IMR-90 (cell line): ENCODE measurements around the gene FGD3. TPM values are rescaled to one million over a fixed set of nuclear protein-coding genes. Genes with fewer than 3 reads are reported as not detected.

Experiments used
- ATAC-seq: fragments of 200-7000 bp; cut with Tn5 transposase; 2 replicates; pipeline ENCODE4 v1.9.1; 2020; ENCODE audit warnings: low read depth, mild to moderate bottlenecking, moderate library complexity
- BruUV-seq: library from RNA; stranded (reverse); fragments of 400-500 nt; replicated peaks from 2 replicates; lab custom pipeline; 2021; lab: Mats Ljungman, UMichigan
- CTCF ChIA-PET: fragments of 300-600 bp; formaldehyde crosslinking; extraction: SDS; loops from one replicate; lab custom pipeline; 2021; ENCODE audit warnings: antibody characterized with exemption; lab: Yijun Ruan, JAX
- POLR2A ChIA-PET: fragments of 300-600 bp; sonication (Branson Sonifier 250); formaldehyde crosslinking; loops from one replicate; lab custom pipeline; 2022; ENCODE audit warnings: antibody characterized with exemption; ENCODE audit not compliant: unreplicated experiment; lab: Charles Lee
- DNase-seq: peaks from one replicate; pipeline ENCODE4 v3.0.0; 2013
- H2AFZ ChIP-seq: replicated peaks from 2 replicates; pipeline ENCODE3; 2013; ENCODE audit warnings: low read length, mild to moderate bottlenecking; ENCODE audit not compliant: poor library complexity
- H2AK5ac ChIP-seq: 2 replicates; pipeline ENCODE4 v1.6.1; 2013; ENCODE audit warnings: low read depth, low read length, inconsistent platforms
- H2AK9ac ChIP-seq: replicated peaks from 2 replicates; pipeline ENCODE3; 2013; ENCODE audit warnings: mild to moderate bottlenecking, low read depth, low read length, moderate library complexity; ENCODE audit not compliant: poor library complexity
- H2BK120ac ChIP-seq: 2 replicates; pipeline ENCODE4 v1.6.1; 2013; ENCODE audit warnings: low read depth, low read length, inconsistent platforms
- H2BK15ac ChIP-seq: 3 replicates; pipeline ENCODE4 v1.6.1; 2013; ENCODE audit warnings: low read depth, low read length, inconsistent platforms
- H2BK20ac ChIP-seq: 2 replicates; pipeline ENCODE4 v1.6.1; 2013; ENCODE audit warnings: low read depth, mild to moderate bottlenecking, inconsistent platforms, low read length, moderate library complexity
- H2BK5ac ChIP-seq: 2 replicates; pipeline ENCODE4 v1.6.1; 2013; ENCODE audit warnings: mild to moderate bottlenecking, low read depth, low read length, inconsistent platforms; ENCODE audit not compliant: poor library complexity, severe bottlenecking
- H3K14ac ChIP-seq: replicated peaks from 2 replicates; pipeline ENCODE4 v1.6.1; 2013; ENCODE audit warnings: low read depth, low read length, inconsistent platforms
- H3K18ac ChIP-seq: 2 replicates; pipeline ENCODE4 v1.6.1; 2013; ENCODE audit warnings: low read depth, low read length, control low read depth
- H3K23ac ChIP-seq: 2 replicates; pipeline ENCODE4 v1.6.1; 2013; ENCODE audit warnings: low read depth, low read length, inconsistent platforms
- H3K27ac ChIP-seq: 2 replicates; pipeline ENCODE4 v1.5.1; 2013; ENCODE audit warnings: mild to moderate bottlenecking, control low read depth, low read length; ENCODE audit not compliant: insufficient read depth
- H3K27me3 ChIP-seq: 2 replicates; pipeline ENCODE4 v1.6.1; 2013; ENCODE audit warnings: low read length; ENCODE audit not compliant: control insufficient read depth, insufficient read depth
- H3K36me3 ChIP-seq: 2 replicates; pipeline ENCODE4 v1.6.1; 2013; ENCODE audit warnings: low read length, mixed read lengths; ENCODE audit not compliant: control insufficient read depth, insufficient read depth
- H3K4ac ChIP-seq: 2 replicates; pipeline ENCODE4 v1.6.1; 2013; ENCODE audit warnings: low read depth, low read length, inconsistent platforms
- H3K4me1 ChIP-seq: 2 replicates; pipeline ENCODE4 v1.6.1; 2013; ENCODE audit warnings: low read length, mixed read lengths; ENCODE audit not compliant: control insufficient read depth, insufficient read depth
- H3K4me2 ChIP-seq: 2 replicates; pipeline ENCODE4 v1.6.1; 2013; ENCODE audit warnings: low read depth, mild to moderate bottlenecking, control low read depth, low read length, moderate library complexity
- H3K4me3 ChIP-seq: 2 replicates; pipeline ENCODE4 v1.5.1; 2013; ENCODE audit warnings: low read depth, mild to moderate bottlenecking, control low read depth, low read length, moderate library complexity; ENCODE audit not compliant: insufficient read depth
- H3K56ac ChIP-seq: 2 replicates; pipeline ENCODE4 v1.6.1; 2013; ENCODE audit warnings: low read length, inconsistent platforms; ENCODE audit not compliant: insufficient read depth; ENCODE audit errors: extremely low read depth
- H3K79me1 ChIP-seq, 2 experiments: 2 replicates each; pipeline ENCODE4 v1.6.1; 2013; ENCODE audit warnings: low read length in 2 of 2, inconsistent platforms in 1 of 2, low read depth in 1 of 2
- H3K9ac ChIP-seq: 2 replicates; pipeline ENCODE4 v1.6.1; 2013; ENCODE audit warnings: low read depth, low read length, control low read depth
- H3K9me1 ChIP-seq: 2 replicates; pipeline ENCODE4 v1.6.1; 2013; ENCODE audit warnings: low read length, inconsistent platforms; ENCODE audit not compliant: insufficient read depth
- H3K9me3 ChIP-seq: 2 replicates; pipeline ENCODE4 v1.6.1; 2013; ENCODE audit warnings: low read length; ENCODE audit not compliant: control insufficient read depth, insufficient read depth
- H4K20me1 ChIP-seq: 2 replicates; pipeline ENCODE4 v1.6.1; 2013; ENCODE audit warnings: low read length, inconsistent platforms; ENCODE audit not compliant: insufficient read depth
- H4K5ac ChIP-seq: 2 replicates; pipeline ENCODE4 v1.6.1; 2013; ENCODE audit warnings: mild to moderate bottlenecking, low read depth, low read length, control low read depth
- H4K8ac ChIP-seq, 2 experiments: 2 replicates each; pipeline ENCODE4 v1.6.1; 2013; ENCODE audit warnings: low read depth in 2 of 2, low read length in 2 of 2, control low read depth in 1 of 2, inconsistent platforms in 1 of 2
- H4K91ac ChIP-seq: 2 replicates; pipeline ENCODE4 v1.6.1; 2013; ENCODE audit warnings: low read depth, low read length, inconsistent platforms; ENCODE audit not compliant: insufficient read depth
- BHLHE40 ChIP-seq: fragments of 150-350 bp; IDR thresholded peaks from 2 replicates; pipeline ENCODE4 v1.6.1; 2016; ENCODE audit warnings: mild to moderate bottlenecking, low read depth, low read length
- CTCF ChIP-seq: conservative IDR thresholded peaks from 2 replicates; pipeline ENCODE4 v1.5.1; 2012; ENCODE audit warnings: mild to moderate bottlenecking, low read depth, low read length, improper control_type of control experiment
- ELK1 ChIP-seq: fragments of 150-350 bp; IDR thresholded peaks from 2 replicates; pipeline ENCODE4 v1.6.1; 2016; ENCODE audit warnings: low read depth, mild to moderate bottlenecking, low read length, moderate library complexity, borderline replicate concordance
- MAZ ChIP-seq: IDR thresholded peaks from 2 replicates; pipeline ENCODE4 v1.6.1; 2012; ENCODE audit warnings: low read depth, mild to moderate bottlenecking, low read length, improper control_type of control experiment, moderate library complexity, borderline replicate concordance
- MXI1 ChIP-seq: IDR thresholded peaks from 2 replicates; pipeline ENCODE4 v1.6.1; 2012; ENCODE audit warnings: low read depth, mild to moderate bottlenecking, low read length, moderate library complexity, borderline replicate concordance
- NFE2L2 ChIP-seq: fragments of 150-350 bp; IDR thresholded peaks from 2 replicates; pipeline ENCODE4 v1.6.1; 2016; ENCODE audit warnings: low read depth, mild to moderate bottlenecking, low read length
- POLR2A ChIP-seq: IDR thresholded peaks from 2 replicates; pipeline ENCODE4 v1.6.1; 2012; ENCODE audit warnings: mild to moderate bottlenecking, low read depth, low read length
- RCOR1 ChIP-seq: IDR thresholded peaks from 2 replicates; pipeline ENCODE4 v1.6.1; 2012; ENCODE audit warnings: mild to moderate bottlenecking, low read length, improper control_type of control experiment; ENCODE audit not compliant: insufficient replicate concordance
- SMC3 ChIP-seq: fragments of 150-350 bp; IDR thresholded peaks from 2 replicates; pipeline ENCODE4 v1.6.1; 2016; ENCODE audit warnings: low read depth, mild to moderate bottlenecking, antibody characterized with exemption, low read length, moderate library complexity
- USF2 ChIP-seq: fragments of 150-350 bp; IDR thresholded peaks from 2 replicates; pipeline ENCODE4 v1.6.1; 2017; ENCODE audit warnings: mild to moderate bottlenecking, antibody characterized with exemption, low read length, low read depth
- WGBS, 2 experiments: methylation state at CpG; one replicate each; pipeline versions ENCODE4 v1.1.5 to v1.1.7; 2013; ENCODE audit warnings: missing lambda C conversion rate in 2 of 2; ENCODE audit not compliant: insufficient read length in 1 of 2; ENCODE audit errors: extremely low coverage in 2 of 2; 5-methylcytosine and 5-hydroxymethylcytosine counted together
- dilution Hi-C: fragments of 300-500 bp; cut with HindIII; formaldehyde crosslinking; loops from one replicate; pipeline ENCODE4 v1.14.3; 2018; ENCODE audit warnings: low sequenced_read_pairs; ENCODE audit not compliant: unreplicated experiment
- in situ Hi-C: fragments of 300-500 bp; cut with MboI; formaldehyde crosslinking; loops from 3 replicates; pipeline ENCODE4 v1.14.3; 2019; ENCODE audit warnings: low sequenced_read_pairs, inconsistent platforms, mixed read lengths
- intact Hi-C: fragments of 100-400 bp; cut with micrococcal nuclease; formaldehyde crosslinking; loops from 2 replicates; pipeline ENCODE4 v1.10.0; 2022
- polyA plus RNA-seq, 3 experiments: library from polyadenylated mRNA; depleted of rRNA; stranded (reverse); fragments of >200 nt; gene quantifications; 2 replicates each; pipeline ENCODE4 v1.2.3, GENCODE V29; 2012; ENCODE audit warnings: low replicate concordance in 1 of 3
- total RNA-seq: library from RNA; depleted of rRNA; stranded (reverse); fragments of >200 nt; gene quantifications from 2 replicates; pipeline ENCODE4 v1.2.3, GENCODE V29; 2012

The FGD3 gene
- total and polyA plus RNA-seq, 2 of the 4 experiments (the other 2 are of a cell fraction) = not detected

- Histone ChIP-seq H4K5ac (no peak overlapping the region), H2BK120ac (no peak overlapping the region), H3K27ac (no peak overlapping the region), H3K4ac (no peak overlapping the region), H2AK9ac (no peak overlapping the region), H4K20me1 (no peaks in the 10 kb centered on the region), H3K4me3 (no peak overlapping the region), H3K4me1 (no peaks in the 10 kb centered on the region), H3K9ac (no peak overlapping the region), H3K9me1 (no peaks in the 10 kb centered on the region), H4K91ac (no peak overlapping the region), H2BK20ac (no peak overlapping the region), H2AFZ (no peak overlapping the region), H3K56ac (no peak overlapping the region), H2BK15ac (no peak overlapping the region), H3K27me3 (peaks cover 3% of the 10 kb centered on the region; the same call in 1 of the 2 replicates), H3K9me3 (no peaks in the 10 kb centered on the region), H3K18ac (no peak overlapping the region), H3K36me3 (no peaks in the 10 kb centered on the region), H2BK5ac (no peak overlapping the region), H2AK5ac (no peak overlapping the region), H3K23ac (no peak overlapping the region), H3K79me1 (no peaks in the 10 kb centered on the region), H4K8ac (no peak overlapping the region), H3K4me2 (no peak overlapping the region), H3K14ac (no peak overlapping the region)
- intact Hi-C loops (no loop called here), dilution Hi-C loops (no loop called here), in situ Hi-C loops (loop anchor here (25.0 kb wide), 1 partner anchor 303 kb away; no protein-coding TSS in a partner anchor)
- CTCF ChIA-PET = no interaction called here
- no peak for DNase-seq
- TF ChIP-seq CTCF (no peak), POLR2A (no peak), MXI1 (no peak), RCOR1 (no peak), ELK1 (no peak), NFE2L2 (no peak), MAZ (no peak), BHLHE40 (no peak), USF2 (no peak), SMC3 (no peak)
- ATAC-seq = no peak
- WGBS, 2 experiments = 78% methylated on average over 13 of the region's 21 CpGs; no CpG with 5 or more reads in 1 of the 2 experiments
- BruUV-seq = no TSS peak
- POLR2A ChIA-PET = no interaction called here
These were observed 62.2 kb downstream of the FGD3 start for GRCh38 chr9:93009337-93010015.
